ENCODE results near the gene OMP.

The OMP gene

GRCh38 chr11:77139201-77139600, 36.6 kb downstream of the OMP start:
- Histone ChIP-seq H3K9ac (ENCODE audit: low read length) (no peak overlapping the region), H3K4me3 (ENCODE audit: low read depth in 1 of 2, low read length in 2 of 2) (no peak overlapping the region), H3K27me3 (ENCODE audit: control insufficient read depth in 1 of 2, insufficient read depth in 2 of 2, low read length in 2 of 2) (peaks cover 0 to 16% of the 10 kb centered on the region in 2 donors), H3K4me1 (ENCODE audit: insufficient read depth, low read length) (no peaks in the 10 kb centered on the region), H3K9me3 (ENCODE audit: low read length) (no peaks in the 10 kb centered on the region), H3K27ac (ENCODE audit: low read depth, low read length) (no peak overlapping the region), H3K36me3 (ENCODE audit: insufficient read depth, low read length) (no peaks in the 10 kb centered on the region)

GRCh38 chr11:77140231-77140851, 37.7 kb downstream of the OMP start:
- no peaks in the 10 kb centered on the region for H3K4me1 ChIP-seq (ENCODE audit: insufficient read depth, low read length)
- H3K27ac ChIP-seq (ENCODE audit: low read depth, low read length), result no peak overlapping the region
- H3K9ac ChIP-seq (ENCODE audit: low read length), result no peak overlapping the region
- H3K9me3 ChIP-seq (ENCODE audit: low read length), result no peaks in the 10 kb centered on the region
- H3K27me3 ChIP-seq (ENCODE audit: control insufficient read depth in 1 of 2, insufficient read depth in 2 of 2, low read length in 2 of 2), result peaks cover 0 to 16% of the 10 kb centered on the region in 2 donors
- no peaks in the 10 kb centered on the region for H3K36me3 ChIP-seq (ENCODE audit: insufficient read depth, low read length)
- H3K4me3 ChIP-seq (ENCODE audit: low read depth in 1 of 2, low read length in 2 of 2), result no peak overlapping the region

- Histone ChIP-seq H3K27me3 (ENCODE audit: control insufficient read depth in 1 of 2, insufficient read depth in 2 of 2, low read length in 2 of 2) (peaks cover 0 to 16% of the 10 kb centered on the region in 2 donors), H3K9ac (ENCODE audit: low read length) (no peak overlapping the region), H3K9me3 (ENCODE audit: low read length) (no peaks in the 10 kb centered on the region), H3K4me1 (ENCODE audit: insufficient read depth, low read length) (no peaks in the 10 kb centered on the region), H3K36me3 (ENCODE audit: insufficient read depth, low read length) (no peaks in the 10 kb centered on the region), H3K4me3 (ENCODE audit: low read depth in 1 of 2, low read length in 2 of 2) (no peak overlapping the region), H3K27ac (ENCODE audit: low read depth, low read length) (no peak overlapping the region)
Measured at GRCh38 chr11:77141034-77141433, 38.4 kb downstream of the OMP start.

GRCh38 chr11:77141475-77141874, 38.8 kb downstream of the OMP start:
- Histone ChIP-seq H3K4me1 (ENCODE audit: insufficient read depth, low read length) (no peaks in the 10 kb centered on the region), H3K36me3 (ENCODE audit: insufficient read depth, low read length) (no peaks in the 10 kb centered on the region), H3K27me3 (ENCODE audit: control insufficient read depth in 1 of 2, insufficient read depth in 2 of 2, low read length in 2 of 2) (peaks cover 0 to 16% of the 10 kb centered on the region in 2 donors), H3K4me3 (ENCODE audit: low read depth in 1 of 2, low read length in 2 of 2) (no peak overlapping the region), H3K27ac (ENCODE audit: low read depth, low read length) (no peak overlapping the region), H3K9me3 (ENCODE audit: low read length) (no peaks in the 10 kb centered on the region), H3K9ac (ENCODE audit: low read length) (no peak overlapping the region)

GRCh38 chr11:77142091-77142975, 39.7 kb downstream of the OMP start:
- H3K36me3 ChIP-seq (ENCODE audit: insufficient read depth, low read length), result no peaks in the 10 kb centered on the region
- no peak overlapping the region for H3K4me3 ChIP-seq (ENCODE audit: low read depth in 1 of 2, low read length in 2 of 2)
- H3K27me3 ChIP-seq (ENCODE audit: control insufficient read depth in 1 of 2, insufficient read depth in 2 of 2, low read length in 2 of 2), result peaks cover 0 to 15% of the 10 kb centered on the region in 2 donors
- H3K4me1 ChIP-seq (ENCODE audit: insufficient read depth, low read length), result no peaks in the 10 kb centered on the region
- no peak overlapping the region for H3K9ac ChIP-seq (ENCODE audit: low read length)
- no peaks in the 10 kb centered on the region for H3K9me3 ChIP-seq (ENCODE audit: low read length)
- H3K27ac ChIP-seq (ENCODE audit: low read depth, low read length), result no peak overlapping the region

GRCh38 chr11:77143405-77144020, 40.9 kb downstream of the OMP start:
- Histone ChIP-seq H3K9ac (ENCODE audit: low read length) (no peak overlapping the region), H3K9me3 (ENCODE audit: low read length) (no peaks in the 10 kb centered on the region), H3K27ac (ENCODE audit: low read depth, low read length) (no peak overlapping the region), H3K4me3 (ENCODE audit: low read depth in 1 of 2, low read length in 2 of 2) (no peak overlapping the region), H3K36me3 (ENCODE audit: insufficient read depth, low read length) (no peaks in the 10 kb centered on the region), H3K4me1 (ENCODE audit: insufficient read depth, low read length) (no peaks in the 10 kb centered on the region), H3K27me3 (ENCODE audit: control insufficient read depth in 1 of 2, insufficient read depth in 2 of 2, low read length in 2 of 2) (peaks cover 0 to 7% of the 10 kb centered on the region in 2 donors)

- no peaks in the 10 kb centered on the region for H3K9me3 ChIP-seq (ENCODE audit: low read length)
- no peaks in the 10 kb centered on the region for H3K36me3 ChIP-seq (ENCODE audit: insufficient read depth, low read length)
- H3K27me3 ChIP-seq (ENCODE audit: control insufficient read depth in 1 of 2, insufficient read depth in 2 of 2, low read length in 2 of 2), result peaks cover 0 to 5% of the 10 kb centered on the region in 2 donors
- no peak overlapping the region for H3K27ac ChIP-seq (ENCODE audit: low read depth, low read length)
- H3K4me1 ChIP-seq (ENCODE audit: insufficient read depth, low read length), result no peaks in the 10 kb centered on the region
- H3K9ac ChIP-seq (ENCODE audit: low read length), result no peak overlapping the region
- no peak overlapping the region for H3K4me3 ChIP-seq (ENCODE audit: low read depth in 1 of 2, low read length in 2 of 2)
Measured at GRCh38 chr11:77144196-77144856, 41.7 kb downstream of the OMP start.

GRCh38 chr11:77144857-77145428, 42.3 kb downstream of the OMP start:
- Histone ChIP-seq H3K9me3 (ENCODE audit: low read length) (no peaks in the 10 kb centered on the region), H3K4me1 (ENCODE audit: insufficient read depth, low read length) (no peaks in the 10 kb centered on the region), H3K27me3 (ENCODE audit: control insufficient read depth in 1 of 2, insufficient read depth in 2 of 2, low read length in 2 of 2) (peaks cover 0 to 5% of the 10 kb centered on the region in 2 donors), H3K4me3 (ENCODE audit: low read depth in 1 of 2, low read length in 2 of 2) (no peak overlapping the region), H3K27ac (ENCODE audit: low read depth, low read length) (no peak overlapping the region), H3K36me3 (ENCODE audit: insufficient read depth, low read length) (no peaks in the 10 kb centered on the region), H3K9ac (ENCODE audit: low read length) (no peak overlapping the region)

GRCh38 chr11:77146261-77147035, 43.8 kb downstream of the OMP start:
- H3K9ac ChIP-seq (ENCODE audit: low read length), result no peak overlapping the region
- H3K27ac ChIP-seq (ENCODE audit: low read depth, low read length), result no peak overlapping the region
- no peak overlapping the region for H3K4me3 ChIP-seq (ENCODE audit: low read depth in 1 of 2, low read length in 2 of 2)
- H3K4me1 ChIP-seq (ENCODE audit: insufficient read depth, low read length), result no peaks in the 10 kb centered on the region
- peaks cover 0 to 5% of the 10 kb centered on the region in 2 donors for H3K27me3 ChIP-seq (ENCODE audit: control insufficient read depth in 1 of 2, insufficient read depth in 2 of 2, low read length in 2 of 2)
- no peaks in the 10 kb centered on the region for H3K9me3 ChIP-seq (ENCODE audit: low read length)
- no peaks in the 10 kb centered on the region for H3K36me3 ChIP-seq (ENCODE audit: insufficient read depth, low read length)

- no peak overlapping the region for H3K9ac ChIP-seq (ENCODE audit: low read length)
- no peak overlapping the region for H3K4me3 ChIP-seq (ENCODE audit: low read depth in 1 of 2, low read length in 2 of 2)
- H3K9me3 ChIP-seq (ENCODE audit: low read length), result no peaks in the 10 kb centered on the region
- no peaks in the 10 kb centered on the region for H3K4me1 ChIP-seq (ENCODE audit: insufficient read depth, low read length)
- H3K27ac ChIP-seq (ENCODE audit: low read depth, low read length), result no peak overlapping the region
- no peaks in the 10 kb centered on the region for H3K36me3 ChIP-seq (ENCODE audit: insufficient read depth, low read length)
- H3K27me3 ChIP-seq (ENCODE audit: control insufficient read depth in 1 of 2, insufficient read depth in 2 of 2, low read length in 2 of 2), result peaks cover 0 to 5% of the 10 kb centered on the region in 2 donors
Measured at GRCh38 chr11:77147036-77147315, 44.3 kb downstream of the OMP start.
